Fibroblast of gingiva (primary cell): ENCODE data around the gene AP4M1.

Experiments used
- DNase-seq: peaks from one replicate; pipeline ENCODE4 v3.0.0-alpha.2; 2011; ENCODE audit warnings: low read depth

AP4M1 gene

GRCh38 chr7:100101016-100101862 lies at the start of gene AP4M1, which contains the start of gene MCM7:
TSS of gene AP4M1 (plus strand) at chr7:100101643. CDS start at chr7:100101715, 72 bp downstream.
TSS of gene MCM7 (minus strand) at chr7:100101397. CDS start at chr7:100101294, 103 bp downstream.
- peak; percentile 100 for DNase-seq

- peak; percentile 57 for DNase-seq
Observed at GRCh38 chr7:100053215-100053614, 48.2 kb upstream of the AP4M1 start.

- no peak for DNase-seq
Observed at GRCh38 chr7:100057006-100057405, 44.4 kb upstream of the AP4M1 start.

GRCh38 chr7:100059251-100059739 lies 42.1 kb upstream of the AP4M1 start:
- no peak for DNase-seq

GRCh38 chr7:100061518-100062193 lies 39.8 kb upstream of the AP4M1 start:
- DNase-seq: no peak

- no peak for DNase-seq
Observed at GRCh38 chr7:100063376-100063775, 38.1 kb upstream of the AP4M1 start.

- no peak for DNase-seq
Observed at GRCh38 chr7:100064162-100064561, 37.3 kb upstream of the AP4M1 start.

- DNase-seq: peak; percentile 90
Observed at GRCh38 chr7:100065452-100066186, 35.8 kb upstream of the AP4M1 start.

GRCh38 chr7:100066953-100067352 lies 34.5 kb upstream of the AP4M1 start:
- DNase-seq: no peak

- DNase-seq: no peak
Observed at GRCh38 chr7:100069991-100070390, 31.5 kb upstream of the AP4M1 start.

GRCh38 chr7:100071018-100071723 lies 30.3 kb upstream of the AP4M1 start:
- DNase-seq: no peak

- no peak for DNase-seq
Observed at GRCh38 chr7:100072462-100072861, 29.0 kb upstream of the AP4M1 start.

- no peak for DNase-seq
Observed at GRCh38 chr7:100074841-100075240, 26.6 kb upstream of the AP4M1 start.

- DNase-seq: no peak
Observed at GRCh38 chr7:100075418-100075817, 26.0 kb upstream of the AP4M1 start.

- no peak for DNase-seq
Observed at GRCh38 chr7:100077205-100077604, 24.2 kb upstream of the AP4M1 start.

- no peak for DNase-seq
Observed at GRCh38 chr7:100079024-100079560, 22.4 kb upstream of the AP4M1 start.

- DNase-seq: no peak
Observed at GRCh38 chr7:100080907-100081534, 20.4 kb upstream of the AP4M1 start.

GRCh38 chr7:100081535-100082102 lies 19.8 kb upstream of the AP4M1 start, which contains the start of gene ZNF3:
TSS of gene ZNF3 (minus strand) at chr7:100081723. CDS start at chr7:100077357, 4,366 bp downstream.
- peak; percentile 99 for DNase-seq

- DNase-seq: no peak
Observed at GRCh38 chr7:100082978-100083377, 18.5 kb upstream of the AP4M1 start.

GRCh38 chr7:100085515-100085914 lies 15.9 kb upstream of the AP4M1 start:
- DNase-seq: no peak
